ENCODE results near the gene MAGI1.
A peak's percentile ranks its signal among the peaks of the same experiment; 100 is the strongest.

The MAGI1 gene

GRCh38 chr3:65964838-65965237, 73.9 kb downstream of the MAGI1 start:
- DNase-seq (ENCODE audit: low read depth): no peak
- TF ChIP-seq, protein P1, sequence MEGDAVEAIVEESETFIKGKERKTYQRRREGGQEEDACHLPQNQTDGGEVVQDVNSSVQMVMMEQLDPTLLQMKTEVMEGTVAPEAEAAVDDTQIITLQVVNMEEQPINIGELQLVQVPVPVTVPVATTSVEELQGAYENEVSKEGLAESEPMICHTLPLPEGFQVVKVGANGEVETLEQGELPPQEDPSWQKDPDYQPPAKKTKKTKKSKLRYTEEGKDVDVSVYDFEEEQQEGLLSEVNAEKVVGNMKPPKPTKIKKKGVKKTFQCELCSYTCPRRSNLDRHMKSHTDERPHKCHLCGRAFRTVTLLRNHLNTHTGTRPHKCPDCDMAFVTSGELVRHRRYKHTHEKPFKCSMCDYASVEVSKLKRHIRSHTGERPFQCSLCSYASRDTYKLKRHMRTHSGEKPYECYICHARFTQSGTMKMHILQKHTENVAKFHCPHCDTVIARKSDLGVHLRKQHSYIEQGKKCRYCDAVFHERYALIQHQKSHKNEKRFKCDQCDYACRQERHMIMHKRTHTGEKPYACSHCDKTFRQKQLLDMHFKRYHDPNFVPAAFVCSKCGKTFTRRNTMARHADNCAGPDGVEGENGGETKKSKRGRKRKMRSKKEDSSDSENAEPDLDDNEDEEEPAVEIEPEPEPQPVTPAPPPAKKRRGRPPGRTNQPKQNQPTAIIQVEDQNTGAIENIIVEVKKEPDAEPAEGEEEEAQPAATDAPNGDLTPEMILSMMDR (conservative IDR thresholded peaks at IDR 0.05; ENCODE audit: low read depth, low read length): no peak

DNA sequence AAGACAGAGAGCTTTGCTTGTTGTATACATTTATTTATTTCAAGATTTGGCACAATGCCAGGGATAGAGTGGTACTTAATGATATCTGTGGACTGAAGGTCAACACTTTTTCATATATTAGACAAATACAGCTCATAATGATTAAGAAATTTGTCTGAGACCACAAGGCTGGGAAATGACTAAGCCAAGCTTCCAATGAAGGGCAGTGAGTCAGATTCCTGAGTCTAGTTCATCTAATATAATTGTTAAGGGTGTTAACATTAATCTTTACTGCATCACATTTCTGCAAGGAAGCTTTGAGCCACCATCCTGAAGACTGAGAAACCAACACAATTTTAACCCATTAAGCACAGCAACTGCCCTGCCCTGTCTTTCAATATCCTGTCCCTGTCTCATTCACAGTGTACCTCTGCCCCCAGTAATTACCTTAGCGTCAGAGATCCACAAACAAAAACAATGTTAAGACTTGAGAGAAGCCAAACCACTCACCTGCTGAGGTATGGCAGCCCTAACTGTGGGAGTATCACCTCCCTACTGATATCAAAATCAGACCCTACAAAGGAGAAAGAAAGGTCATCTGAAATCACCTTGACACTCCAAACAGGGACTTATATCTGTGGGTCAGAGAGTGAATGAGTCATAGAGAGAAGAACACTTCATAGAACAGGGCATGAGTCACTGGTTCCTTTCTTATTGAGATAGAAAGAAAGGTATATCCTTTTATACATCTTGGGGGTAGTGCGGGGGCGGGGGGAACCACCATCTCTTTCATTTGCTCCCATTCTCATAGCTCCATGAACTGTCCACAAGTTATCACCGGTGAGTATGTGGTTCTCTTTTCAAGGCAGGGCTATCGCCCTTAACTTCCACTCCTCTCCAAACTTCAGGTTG, 74.7 kb downstream of the MAGI1 start:
- DNase-seq (ENCODE audit: low read depth): peak; percentile 87
- H3K4me3 ChIP-seq (ENCODE audit: low read length): no peak overlapping the region

More at GRCh38 chr3:65964838-65965237, 73.9 kb downstream of the MAGI1 start:
- no peak overlapping the region for H3K4me3 ChIP-seq (ENCODE audit: low read length)

DNA sequence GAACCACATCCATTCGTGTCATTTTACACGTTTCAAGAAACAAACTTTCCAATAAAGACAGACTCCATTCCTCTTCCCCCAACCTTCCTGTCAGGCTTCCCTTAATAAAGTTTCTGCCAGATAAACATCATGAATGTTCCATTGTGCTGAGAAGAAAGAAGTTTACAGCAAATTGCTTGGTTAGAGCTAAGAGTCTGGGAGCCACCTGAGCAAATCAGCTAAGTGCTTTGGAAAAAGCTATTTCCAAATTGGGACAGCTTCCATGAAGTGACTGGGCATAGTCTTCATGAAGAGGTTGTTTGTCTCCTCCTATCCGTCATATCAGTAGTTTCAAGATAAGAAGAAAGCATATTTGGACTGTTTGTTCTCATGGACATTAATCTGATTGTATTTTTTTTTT, 77.0 kb downstream of the MAGI1 start:
- H3K4me3 ChIP-seq (ENCODE audit: low read length): no peak overlapping the region
- DNase-seq (ENCODE audit: low read depth): no peak
- TF ChIP-seq, protein P1 (conservative IDR thresholded peaks at IDR 0.05; ENCODE audit: low read depth, low read length): no peak

More for the DNA sequence above, 74.7 kb downstream of the MAGI1 start:
- TF ChIP-seq, protein P1 (conservative IDR thresholded peaks at IDR 0.05; ENCODE audit: low read depth, low read length): no peak

DNA sequence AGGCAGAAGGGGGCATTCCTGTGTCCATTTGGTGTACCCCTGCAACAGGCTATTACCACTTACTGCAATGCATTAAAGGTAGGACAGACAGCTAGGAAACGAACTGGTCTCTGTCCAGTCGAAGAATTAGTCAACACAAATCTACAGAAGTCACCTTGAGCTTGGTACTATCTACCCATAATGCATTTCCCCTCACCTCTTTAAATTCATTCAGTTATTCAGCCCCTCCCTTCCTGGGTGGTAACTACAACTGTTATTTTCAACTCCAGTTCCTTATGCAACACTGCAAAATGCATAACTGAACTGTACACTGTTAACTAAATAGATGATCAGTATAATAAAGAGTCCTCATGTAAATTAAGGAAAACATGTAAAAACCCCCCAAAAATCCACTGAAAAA, 77.6 kb downstream of the MAGI1 start:
- TF ChIP-seq, protein P1 (conservative IDR thresholded peaks at IDR 0.05; ENCODE audit: low read depth, low read length): no peak
- H3K4me3 ChIP-seq (ENCODE audit: low read length): no peak overlapping the region

DNA sequence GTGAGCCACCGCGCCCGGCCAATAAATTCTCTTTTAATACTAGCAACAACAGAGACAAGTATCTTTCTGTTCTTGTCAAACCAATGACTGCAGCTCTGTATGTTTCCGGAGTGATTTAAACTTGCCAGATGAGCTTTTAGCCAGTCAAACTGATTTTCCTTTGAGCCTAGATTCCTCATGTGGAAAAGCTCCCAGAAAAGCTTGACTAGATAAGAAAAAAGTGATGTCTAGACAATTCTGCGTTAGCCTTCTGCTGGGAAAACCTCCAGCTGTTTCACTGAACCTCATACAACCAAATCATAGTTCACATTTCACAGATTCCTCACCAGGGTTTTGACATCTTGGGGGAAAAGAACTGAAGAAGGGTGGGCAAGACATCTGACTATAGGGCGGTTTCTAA, 78.6 kb downstream of the MAGI1 start:
- no peak for DNase-seq (ENCODE audit: low read depth)
- TF ChIP-seq, protein P1 (conservative IDR thresholded peaks at IDR 0.05; ENCODE audit: low read depth, low read length): no peak

More for the DNA sequence above, 77.6 kb downstream of the MAGI1 start:
- no peak for DNase-seq (ENCODE audit: low read depth)

DNA sequence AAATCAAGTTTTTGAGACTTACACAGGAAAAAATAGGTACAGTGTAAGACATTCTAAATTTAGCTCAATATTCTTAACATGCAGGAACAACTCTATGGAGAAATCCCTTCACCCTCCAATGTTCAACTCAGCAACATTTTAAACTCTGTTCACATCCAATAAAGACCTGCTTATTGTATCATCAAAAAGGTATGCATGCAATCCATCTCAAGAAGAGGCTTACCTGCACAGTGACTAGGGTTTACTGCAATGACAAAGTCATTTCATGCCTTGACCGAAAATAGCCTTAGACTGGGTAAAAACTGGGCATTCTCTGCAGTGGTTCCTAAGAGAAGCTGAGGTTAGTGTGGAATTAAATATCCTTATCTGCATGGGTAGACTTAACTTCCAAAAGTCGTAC, 80.5 kb downstream of the MAGI1 start:
- no peak for DNase-seq (ENCODE audit: low read depth)
- no peak overlapping the region for H3K4me3 ChIP-seq (ENCODE audit: low read length)
- TF ChIP-seq, protein P1 (conservative IDR thresholded peaks at IDR 0.05; ENCODE audit: low read depth, low read length): no peak

More for the DNA sequence above, 78.6 kb downstream of the MAGI1 start:
- no peak overlapping the region for H3K4me3 ChIP-seq (ENCODE audit: low read length)
